ENCODE data around the gene TNIP2.
A peak's percentile ranks its signal among the peaks of the same experiment; 100 is the strongest.

Gene TNIP2

GRCh38 chr4:2755821-2756690 is at the start of gene TNIP2:
TSS of gene TNIP2 (minus strand) at chr4:2756336. CDS start at chr4:2756289, 47 bp downstream.
- peak; percentile 64 for DNase-seq
- in situ Hi-C loops (cut with MboI; ENCODE audit: low pct_unique_long_range_greater_than_20kb, low sequenced_read_pairs), result loop anchor here (10.0 kb wide), 1 partner anchor 179 kb away; no protein-coding TSS in a partner anchor

GRCh38 chr4:2804973-2805501 is 48.9 kb upstream of the TNIP2 start:
- no peak for DNase-seq
- in situ Hi-C loops (cut with MboI; ENCODE audit: low pct_unique_long_range_greater_than_20kb, low sequenced_read_pairs), result no loop called here

DNA sequence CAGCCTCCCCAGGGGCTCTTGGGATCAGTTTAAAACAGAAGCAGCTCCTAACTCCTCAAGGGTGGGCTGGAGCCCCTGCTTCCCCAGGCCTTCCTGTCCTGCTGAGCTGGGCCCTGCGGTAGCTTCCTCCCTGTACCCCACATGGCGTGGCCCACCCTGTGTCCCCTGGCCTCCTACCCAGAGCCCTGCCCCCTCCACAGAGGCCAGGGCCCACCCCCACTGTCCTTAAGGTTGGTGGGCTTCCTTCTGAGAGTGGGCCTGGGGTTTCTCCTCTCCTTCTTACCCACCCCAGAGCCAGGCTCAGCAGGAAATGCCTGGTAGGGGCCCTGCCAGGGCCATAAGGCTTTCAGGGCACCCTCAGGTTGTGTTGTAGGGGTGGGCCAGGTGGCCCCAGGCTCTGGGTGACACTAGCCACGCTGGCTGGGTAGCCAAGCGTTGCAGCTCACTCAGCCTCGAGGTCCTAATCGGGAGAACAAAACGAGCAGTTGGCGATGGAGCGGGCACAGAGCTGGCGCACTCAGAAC is 48.4 kb upstream of the TNIP2 start:
- DNase-seq, result no peak
- in situ Hi-C loops (cut with MboI; ENCODE audit: low pct_unique_long_range_greater_than_20kb, low sequenced_read_pairs), result no loop called here

DNA sequence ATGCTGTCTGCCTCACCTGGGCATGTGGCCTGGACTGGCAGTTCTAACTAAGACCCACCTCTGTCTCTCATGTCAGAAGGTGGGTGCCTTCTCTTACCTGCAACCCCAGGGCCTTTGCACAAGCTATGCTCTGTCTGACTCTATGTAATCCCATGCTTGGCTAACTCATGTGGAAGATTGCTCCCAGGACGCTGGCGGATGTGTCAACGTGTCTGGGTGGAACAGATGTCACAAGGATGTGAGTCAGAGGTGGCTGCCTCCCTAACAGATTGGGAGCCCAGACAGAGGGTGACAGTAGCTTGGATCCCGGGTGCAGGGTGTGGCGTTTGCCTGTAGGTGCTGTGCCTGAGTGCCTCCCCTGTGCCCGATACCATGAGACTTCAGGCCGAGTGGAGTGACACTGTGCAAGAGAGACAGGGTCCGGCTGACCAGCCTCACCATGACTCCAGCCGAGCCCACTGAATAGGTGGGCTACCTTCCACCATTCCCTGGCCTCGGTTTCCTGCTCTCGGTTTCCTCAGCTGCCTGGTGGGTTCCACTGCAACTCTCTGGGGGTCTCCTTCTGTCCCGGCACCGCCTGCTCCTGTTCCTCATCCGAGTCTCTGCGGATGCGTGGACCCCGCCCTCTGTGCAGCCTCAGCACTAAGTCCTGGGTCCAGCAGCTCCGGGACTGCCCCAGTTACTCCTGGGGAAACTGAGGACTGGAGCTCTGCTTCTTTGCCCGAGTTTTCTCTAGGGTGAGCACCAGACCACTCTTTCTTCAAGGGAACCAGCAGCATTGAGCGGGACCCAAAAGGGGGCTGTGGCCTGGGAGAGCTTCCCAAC is 47.7 kb upstream of the TNIP2 start:
- no peak for DNase-seq
- in situ Hi-C loops (cut with MboI; ENCODE audit: low pct_unique_long_range_greater_than_20kb, low sequenced_read_pairs), result no loop called here

GRCh38 chr4:2802618-2803531 is 46.7 kb upstream of the TNIP2 start:
- DNase-seq, result no peak
- in situ Hi-C loops (cut with MboI; ENCODE audit: low pct_unique_long_range_greater_than_20kb, low sequenced_read_pairs), result no loop called here

DNA sequence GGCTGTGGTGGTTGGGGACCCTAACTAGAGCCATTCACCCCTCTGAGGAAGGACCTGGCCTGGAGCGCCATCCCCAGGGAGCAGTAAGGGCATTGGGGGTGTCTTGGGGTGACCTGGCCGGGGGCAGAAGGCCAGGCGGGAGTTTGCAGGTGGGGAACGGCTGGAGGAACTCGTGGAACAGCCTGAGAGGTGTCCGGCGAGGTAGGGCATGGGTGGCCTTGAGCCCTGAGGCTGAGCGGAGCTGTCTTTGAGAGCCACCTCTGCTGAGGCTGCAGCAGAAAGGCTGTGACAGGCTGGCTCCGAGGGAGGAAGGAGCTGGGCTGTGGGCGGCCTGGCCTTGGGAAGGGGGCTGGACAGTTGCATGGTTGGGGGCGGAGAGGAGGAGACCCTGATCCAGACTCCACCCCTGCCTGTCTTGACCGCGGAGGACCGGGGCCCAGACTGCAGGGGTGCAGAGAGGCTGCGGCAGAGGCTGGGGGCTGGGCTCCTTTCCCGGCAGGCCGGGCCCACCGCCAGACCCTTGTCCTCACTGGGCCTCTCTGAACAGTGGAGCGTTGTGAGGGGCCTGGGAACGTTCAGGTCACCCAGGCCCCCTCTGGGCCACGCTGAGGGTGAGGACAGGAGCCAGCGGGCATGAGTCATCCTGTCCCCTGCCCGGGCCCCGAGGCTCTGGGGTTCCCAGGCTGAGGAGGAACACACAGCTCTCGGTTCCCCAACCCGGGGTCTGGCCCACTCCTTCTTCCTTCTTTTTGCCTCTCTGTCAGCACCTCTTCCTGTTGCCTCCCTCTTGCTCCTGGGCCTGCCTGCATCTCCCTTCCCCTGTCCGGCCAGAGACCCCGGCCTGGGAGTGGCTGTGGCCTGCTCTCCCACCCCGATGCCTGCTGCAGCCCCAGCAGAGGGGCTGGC is 44.8 kb upstream of the TNIP2 start:
- peak; percentile 86 for DNase-seq
- in situ Hi-C loops (cut with MboI; ENCODE audit: low pct_unique_long_range_greater_than_20kb, low sequenced_read_pairs), result no loop called here

GRCh38 chr4:2799971-2800690 is 44.0 kb upstream of the TNIP2 start:
- in situ Hi-C loops (cut with MboI; ENCODE audit: low pct_unique_long_range_greater_than_20kb, low sequenced_read_pairs), result no loop called here
- DNase-seq, result no peak

GRCh38 chr4:2799224-2799911 is 43.2 kb upstream of the TNIP2 start:
- in situ Hi-C loops (cut with MboI; ENCODE audit: low pct_unique_long_range_greater_than_20kb, low sequenced_read_pairs), result no loop called here
- DNase-seq, result no peak

DNA sequence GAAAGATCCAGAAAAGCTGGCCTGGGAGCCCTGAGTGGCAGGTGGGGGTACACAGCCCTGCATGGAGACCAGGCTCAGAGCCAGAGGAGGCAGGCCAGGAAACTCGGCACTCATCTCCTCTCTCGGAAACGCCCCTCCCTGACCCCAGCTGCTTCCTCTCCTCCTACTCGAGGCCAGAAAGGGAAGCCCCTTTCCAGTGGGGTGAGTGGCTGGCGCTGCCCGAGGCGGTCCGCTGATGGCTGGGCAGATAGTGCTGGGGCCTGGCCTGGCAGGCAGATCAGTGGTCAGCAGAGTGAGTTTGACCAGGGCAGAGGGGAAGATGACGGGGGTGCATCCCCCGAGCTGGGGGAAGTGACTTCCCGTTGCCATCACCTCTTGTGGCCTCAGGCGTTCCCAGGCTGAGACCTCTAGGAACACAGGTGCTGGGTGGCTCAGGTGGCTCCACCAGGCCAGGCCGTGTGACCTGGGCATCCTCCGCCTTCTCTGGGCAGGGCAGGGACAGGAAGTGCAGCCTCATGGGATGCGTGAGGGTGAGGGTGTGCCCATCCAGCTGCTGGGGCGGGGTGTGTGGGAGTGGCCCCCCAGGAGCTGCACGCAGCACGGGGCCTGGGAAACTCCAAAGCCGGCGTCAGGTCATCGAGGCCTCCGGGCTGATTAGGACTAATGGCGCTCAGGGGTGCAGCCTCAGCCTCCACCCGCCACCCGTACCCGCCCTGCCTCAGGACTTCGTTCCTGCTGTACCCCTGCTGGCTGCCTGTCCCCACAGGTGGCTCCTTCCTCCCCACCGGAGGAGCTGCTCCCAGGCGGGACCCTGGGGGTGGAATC is 42.5 kb upstream of the TNIP2 start:
- peak; percentile 83 for DNase-seq
- in situ Hi-C loops (cut with MboI; ENCODE audit: low pct_unique_long_range_greater_than_20kb, low sequenced_read_pairs), result no loop called here

- DNase-seq, result no peak
- in situ Hi-C loops (cut with MboI; ENCODE audit: low pct_unique_long_range_greater_than_20kb, low sequenced_read_pairs), result no loop called here
Measured at GRCh38 chr4:2797545-2798305, 41.6 kb upstream of the TNIP2 start.

DNA sequence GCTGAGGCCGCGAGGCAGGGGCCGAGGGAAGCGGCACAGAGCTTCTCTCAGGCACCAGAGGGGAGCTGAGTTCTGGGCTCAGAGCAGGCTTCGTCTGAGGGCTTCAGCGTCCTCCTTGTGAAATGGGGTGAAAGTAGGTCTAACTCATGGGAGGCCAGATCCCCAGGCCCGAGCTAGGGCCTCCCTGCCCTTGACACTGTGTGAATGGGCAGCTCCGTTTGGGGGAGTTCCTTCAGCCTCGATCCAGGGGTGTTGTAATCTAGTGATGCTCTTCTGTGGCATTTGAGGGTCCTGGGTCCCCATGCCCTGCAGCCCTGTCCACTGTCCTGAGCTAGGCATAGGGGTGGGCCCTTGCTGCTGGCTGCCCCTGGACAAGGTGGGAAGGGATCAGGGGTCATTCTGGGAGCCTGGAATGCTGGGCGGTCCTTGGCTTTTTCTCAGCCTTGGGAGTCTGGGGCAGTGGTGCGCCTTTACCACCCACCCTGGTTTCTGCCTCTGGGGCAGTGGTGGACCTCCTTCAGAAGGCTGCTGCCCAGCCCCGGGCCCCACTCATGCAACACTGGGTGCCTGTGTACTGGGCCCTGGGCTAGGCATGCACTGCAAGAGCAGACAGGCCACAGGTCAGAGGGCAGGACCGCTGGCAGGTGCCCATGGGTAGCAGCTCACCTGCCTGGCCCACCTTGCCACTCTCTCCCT is 40.9 kb upstream of the TNIP2 start:
- no peak for DNase-seq
- in situ Hi-C loops (cut with MboI; ENCODE audit: low pct_unique_long_range_greater_than_20kb, low sequenced_read_pairs), result no loop called here

DNA sequence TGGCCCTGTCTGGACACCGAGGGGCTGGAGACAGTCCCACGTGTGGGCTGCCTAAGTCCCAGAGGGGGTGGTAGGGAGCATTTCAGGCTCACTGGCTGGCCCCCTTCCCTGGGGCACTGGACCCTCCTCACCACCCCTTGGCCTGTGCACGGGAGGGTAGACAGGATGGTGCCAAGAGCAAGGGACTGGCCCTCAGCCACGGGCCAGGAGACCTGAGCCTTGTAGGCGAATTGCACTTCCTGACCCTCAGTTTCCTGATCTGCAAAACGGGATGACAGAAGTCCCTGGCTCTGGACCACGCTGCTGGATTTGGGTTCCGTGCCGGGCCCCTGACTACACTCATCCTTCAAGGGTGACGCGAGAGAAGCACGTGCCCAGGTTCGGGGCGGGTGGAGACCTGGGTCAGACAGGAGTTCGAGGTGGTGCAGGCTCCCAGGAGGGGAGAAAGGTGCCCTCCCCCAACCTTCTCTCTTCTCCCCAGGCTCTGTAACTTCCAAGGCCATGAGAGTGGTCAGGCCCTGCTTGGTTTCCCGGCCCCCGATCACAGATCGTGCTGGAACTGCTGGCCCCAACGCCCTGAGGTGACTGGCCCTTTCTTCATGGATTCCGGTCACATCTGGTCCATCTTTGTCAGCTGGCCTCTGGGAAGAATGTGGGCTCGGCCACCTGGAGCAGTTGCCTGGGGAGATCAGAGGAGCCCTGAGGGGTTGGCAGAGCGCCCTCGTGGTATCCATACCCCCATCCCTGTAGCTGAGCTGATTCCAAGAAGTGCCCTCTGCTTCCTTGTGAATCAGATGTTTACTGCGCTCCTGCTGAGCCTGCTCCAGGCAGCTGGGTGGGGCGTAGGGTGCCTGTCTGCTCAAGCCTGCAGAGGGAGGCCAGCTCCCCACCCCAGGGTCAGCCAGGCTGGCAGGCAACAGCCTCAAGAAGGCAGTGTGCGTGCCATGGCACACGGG is 40.0 kb upstream of the TNIP2 start:
- in situ Hi-C loops (cut with MboI; ENCODE audit: low pct_unique_long_range_greater_than_20kb, low sequenced_read_pairs), result no loop called here
- DNase-seq, result no peak

DNA sequence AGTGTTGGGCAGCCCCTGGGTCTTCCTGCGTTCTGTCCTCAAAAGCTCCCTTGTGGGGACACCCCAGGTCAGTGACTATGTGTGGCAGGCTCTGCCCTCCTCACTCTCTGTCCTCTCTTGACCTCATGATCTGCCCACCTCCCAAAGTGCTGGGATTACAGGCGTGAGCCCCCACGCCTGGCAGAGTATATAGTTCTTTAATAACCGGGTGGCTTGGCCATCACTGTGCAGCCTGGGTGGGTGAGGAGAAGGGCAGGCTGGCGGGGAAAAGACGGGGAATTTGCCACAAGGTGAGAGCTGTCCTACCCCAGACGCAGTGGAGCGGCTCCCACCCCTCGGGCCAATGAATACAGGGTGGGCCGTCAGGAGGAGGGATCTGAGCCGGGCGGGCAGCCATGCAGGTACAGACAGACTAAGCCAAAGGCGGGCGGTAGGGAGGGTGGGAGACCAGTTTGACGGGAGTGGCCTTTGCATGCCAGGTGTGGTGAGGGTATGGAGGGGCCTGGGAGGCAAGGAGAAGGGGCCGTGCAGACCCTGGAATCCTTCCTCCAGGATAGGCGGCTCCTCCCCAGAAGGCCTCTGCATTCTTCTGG is 39.3 kb upstream of the TNIP2 start:
- DNase-seq, result no peak
- in situ Hi-C loops (cut with MboI; ENCODE audit: low pct_unique_long_range_greater_than_20kb, low sequenced_read_pairs), result no loop called here

All from KBM-7 (cell line).